Right lobe of liver (tissue), 4 donors: ENCODE results near the gene SCRN1.
"Not testable (repeated sequence)": the region's sequence is repeated elsewhere in the genome, so short reads cannot be mapped to it uniquely, and the experiment has no call there.

Experiments
- POLR2A ChIP-seq: fragments of 450-650 bp; IDR thresholded peaks from one replicate; pipeline ENCODE4 v1.6.1; 2017; ENCODE audit warnings: antibody characterized with exemption, mild to moderate bottlenecking
- TF ChIP-seq, protein P1 (sequence below), 4 donors: fragments of 200-600 bp in 3 of 4; fragments of 450-650 bp in 1 of 4; IDR thresholded peaks; one replicate each; pipeline versions ENCODE4 v1.5.1 to v1.8.0; 2016 to 2022; ENCODE audit warnings: antibody characterized with exemption in 4 of 4, mild to moderate bottlenecking in 2 of 4
- donor health status: DM: no; HTN: no; CAD: no.
- donor health status: DM: no; HTN: no; CAD: no.
- donor health status: DM: no; HTN: yes; CAD: no.

- not testable (repeated sequence) for TF ChIP-seq POLR2A
- TF ChIP-seq, protein P1, sequence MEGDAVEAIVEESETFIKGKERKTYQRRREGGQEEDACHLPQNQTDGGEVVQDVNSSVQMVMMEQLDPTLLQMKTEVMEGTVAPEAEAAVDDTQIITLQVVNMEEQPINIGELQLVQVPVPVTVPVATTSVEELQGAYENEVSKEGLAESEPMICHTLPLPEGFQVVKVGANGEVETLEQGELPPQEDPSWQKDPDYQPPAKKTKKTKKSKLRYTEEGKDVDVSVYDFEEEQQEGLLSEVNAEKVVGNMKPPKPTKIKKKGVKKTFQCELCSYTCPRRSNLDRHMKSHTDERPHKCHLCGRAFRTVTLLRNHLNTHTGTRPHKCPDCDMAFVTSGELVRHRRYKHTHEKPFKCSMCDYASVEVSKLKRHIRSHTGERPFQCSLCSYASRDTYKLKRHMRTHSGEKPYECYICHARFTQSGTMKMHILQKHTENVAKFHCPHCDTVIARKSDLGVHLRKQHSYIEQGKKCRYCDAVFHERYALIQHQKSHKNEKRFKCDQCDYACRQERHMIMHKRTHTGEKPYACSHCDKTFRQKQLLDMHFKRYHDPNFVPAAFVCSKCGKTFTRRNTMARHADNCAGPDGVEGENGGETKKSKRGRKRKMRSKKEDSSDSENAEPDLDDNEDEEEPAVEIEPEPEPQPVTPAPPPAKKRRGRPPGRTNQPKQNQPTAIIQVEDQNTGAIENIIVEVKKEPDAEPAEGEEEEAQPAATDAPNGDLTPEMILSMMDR (IDR thresholded peaks at IDR 0.05), result not testable (repeated sequence)
Measured at GRCh38 chr7:29890786-29891185, 98.8 kb downstream of the SCRN1 start.
